Measurements from ENCODE around the gene TRIM60.
"Not testable (repeated sequence)": the region's sequence is repeated elsewhere in the genome, so short reads cannot be mapped to it uniquely, and the experiment has no call there.

The TRIM60 gene

GRCh38 chr4:165055601-165056000, 23.8 kb downstream of the TRIM60 start:
- no peak for TF ChIP-seq CTCF (IDR thresholded peaks at IDR 0.05; ENCODE audit: control insufficient read depth, insufficient read depth, low read depth, low read length, missing control alignments)
- DNase-seq (ENCODE audit: low read depth) = no peak
- no peak overlapping the region for H3K4me3 ChIP-seq (ENCODE audit: control insufficient read depth, low read depth, low read length)

- H3K4me3 ChIP-seq (ENCODE audit: control insufficient read depth, low read depth, low read length) = no peak overlapping the region
- TF ChIP-seq CTCF (IDR thresholded peaks at IDR 0.05; ENCODE audit: control insufficient read depth, insufficient read depth, low read depth, low read length, missing control alignments) = no peak
- DNase-seq (ENCODE audit: low read depth) = no peak
These were observed 26.9 kb downstream of the TRIM60 start for GRCh38 chr4:165058666-165059065.

GRCh38 chr4:165059386-165059785, 27.6 kb downstream of the TRIM60 start:
- no peak for DNase-seq (ENCODE audit: low read depth)
- no peak overlapping the region for H3K4me3 ChIP-seq (ENCODE audit: control insufficient read depth, low read depth, low read length)
- TF ChIP-seq CTCF (IDR thresholded peaks at IDR 0.05; ENCODE audit: control insufficient read depth, insufficient read depth, low read depth, low read length, missing control alignments) = no peak

- no peak overlapping the region for H3K4me3 ChIP-seq (ENCODE audit: control insufficient read depth, low read depth, low read length)
- TF ChIP-seq CTCF (IDR thresholded peaks at IDR 0.05; ENCODE audit: control insufficient read depth, insufficient read depth, low read depth, low read length, missing control alignments) = peak; percentile 19
- DNase-seq (ENCODE audit: low read depth) = no peak
These were observed 29.1 kb downstream of the TRIM60 start for GRCh38 chr4:165060938-165061337.

- no peak for DNase-seq (ENCODE audit: low read depth)
- TF ChIP-seq CTCF (IDR thresholded peaks at IDR 0.05; ENCODE audit: control insufficient read depth, insufficient read depth, low read depth, low read length, missing control alignments) = no peak
- H3K4me3 ChIP-seq (ENCODE audit: control insufficient read depth, low read depth, low read length) = no peak overlapping the region
These were observed 38.8 kb downstream of the TRIM60 start for GRCh38 chr4:165070560-165070959.

GRCh38 chr4:165073346-165073745, 41.5 kb downstream of the TRIM60 start:
- not testable (repeated sequence) for DNase-seq (ENCODE audit: low read depth); H3K4me3 ChIP-seq (ENCODE audit: control insufficient read depth, low read depth, low read length)

GRCh38 chr4:165077034-165077578, 45.3 kb downstream of the TRIM60 start:
- H3K4me3 ChIP-seq (ENCODE audit: control insufficient read depth, low read depth, low read length) = no peak overlapping the region
- no peak for TF ChIP-seq CTCF (IDR thresholded peaks at IDR 0.05; ENCODE audit: control insufficient read depth, insufficient read depth, low read depth, low read length, missing control alignments)
- DNase-seq (ENCODE audit: low read depth) = no peak

All from AG09309 (cell line).